Right atrium auricular region (tissue), 2 donors: ENCODE results near the gene TMEM258. TPM values are rescaled to one million over a fixed set of nuclear protein-coding genes. Genes with fewer than 3 reads are reported as not detected.

Experiments
- DNase-seq: peaks from one replicate; pipeline ENCODE4 v3.0.0-alpha.2; 2019; ENCODE audit warnings: low spot score
- H3K27ac ChIP-seq, 2 donors: fragments of 200-600 bp; sonication (generic); 1 replicate in 1 of 2; 2 replicates in 1 of 2; pipeline ENCODE4 v1.5.1; 2016 to 2019
- H3K27me3 ChIP-seq, 2 donors: fragments of 200-600 bp; sonication (generic); one replicate each; pipeline versions ENCODE4 v1.5.1 to v1.6.0; 2017 to 2019
- H3K36me3 ChIP-seq: fragments of 200-600 bp; sonication (generic); one replicate; pipeline ENCODE4 v1.5.1; 2016
- H3K4me1 ChIP-seq, 2 donors: fragments of 200-600 bp; sonication (generic); one replicate each; pipeline versions ENCODE4 v1.5.1 to v1.6.0; 2017 to 2019
- H3K4me3 ChIP-seq, 2 donors: fragments of 200-600 bp; sonication (generic); 1 replicate in 1 of 2; 2 replicates in 1 of 2; pipeline ENCODE4 v1.5.1; 2017 to 2019; ENCODE audit warnings: mild to moderate bottlenecking in 1 of 2, moderate library complexity in 1 of 2
- H3K9me3 ChIP-seq, 2 donors: fragments of 200-600 bp; sonication (generic); one replicate each; pipeline ENCODE4 v1.5.1; 2019
- CTCF ChIP-seq, 2 donors: fragments of 200-600 bp; sonication (generic); IDR thresholded peaks; one replicate each; pipeline ENCODE4 v1.5.1; 2019; ENCODE audit warnings: antibody characterized with exemption in 2 of 2
- total RNA-seq, 2 donors: library from RNA; depleted of rRNA; stranded (reverse); fragments of >200 nt; gene quantifications; one replicate each; pipeline ENCODE4 v1.1.0, GENCODE V29; 2016

Gene TMEM258
- total RNA-seq, 2 donors from 2014 or later, result 43.4 to 54.7 TPM

- Histone ChIP-seq H3K27me3 (no peaks in the 10 kb centered on the region), H3K4me3 (no peak overlapping the region), H3K36me3 (no peaks in the 10 kb centered on the region), H3K4me1 (peaks cover 0 to 16% of the 10 kb centered on the region in 2 donors), H3K9me3 (no peaks in the 10 kb centered on the region), H3K27ac (peak overlapping the region; percentile 17 to 58)
- DNase-seq, result peak; percentile 85
- TF ChIP-seq CTCF (IDR thresholded peaks at IDR 0.05), result peak; percentile 74 to 83
Observed at GRCh38 chr11:61797263-61797944, 5.0 kb upstream of the TMEM258 start.

- no peaks in the 10 kb centered on the region for H3K9me3 ChIP-seq
- H3K27me3 ChIP-seq, result no peaks in the 10 kb centered on the region
- DNase-seq, result no peak
- H3K27ac ChIP-seq, result no peak overlapping the region
- H3K4me1 ChIP-seq, result peaks cover 0 to 26% of the 10 kb centered on the region in 2 donors
- no peak overlapping the region for H3K4me3 ChIP-seq
- no peaks in the 10 kb centered on the region for H3K36me3 ChIP-seq
- TF ChIP-seq CTCF (IDR thresholded peaks at IDR 0.05), result no peak
Observed at GRCh38 chr11:61795876-61796526, 3.6 kb upstream of the TMEM258 start.

GRCh38 chr11:61795459-61795858 is 3.1 kb upstream of the TMEM258 start:
- Histone ChIP-seq H3K36me3 (no peaks in the 10 kb centered on the region), H3K27me3 (no peaks in the 10 kb centered on the region), H3K27ac (no peak overlapping the region), H3K4me1 (peaks cover 0 to 31% of the 10 kb centered on the region in 2 donors), H3K4me3 (no peak overlapping the region), H3K9me3 (no peaks in the 10 kb centered on the region)
- no peak for TF ChIP-seq CTCF (IDR thresholded peaks at IDR 0.05)
- no peak for DNase-seq

GRCh38 chr11:61794579-61794978 is 2.2 kb upstream of the TMEM258 start:
- H3K9me3 ChIP-seq, result no peaks in the 10 kb centered on the region
- TF ChIP-seq CTCF (IDR thresholded peaks at IDR 0.05), result no peak
- H3K4me1 ChIP-seq, result peaks cover 0 to 31% of the 10 kb centered on the region in 2 donors
- DNase-seq, result no peak
- no peak overlapping the region for H3K4me3 ChIP-seq
- no peaks in the 10 kb centered on the region for H3K27me3 ChIP-seq
- H3K36me3 ChIP-seq, result peaks cover 7% of the 10 kb centered on the region
- H3K27ac ChIP-seq, result no peak overlapping the region

- TF ChIP-seq CTCF (IDR thresholded peaks at IDR 0.05), result no peak
- Histone ChIP-seq H3K4me1 (peaks cover 0 to 31% of the 10 kb centered on the region in 2 donors), H3K4me3 (no peak overlapping the region), H3K27ac (no peak overlapping the region), H3K9me3 (no peaks in the 10 kb centered on the region), H3K36me3 (peaks cover 15% of the 10 kb centered on the region), H3K27me3 (no peaks in the 10 kb centered on the region)
- DNase-seq, result no peak
Observed at GRCh38 chr11:61793829-61794204, 1.4 kb upstream of the TMEM258 start.
